Measurements from ENCODE around the gene CSNK1A1. TPM values are rescaled to one million over a fixed set of nuclear protein-coding genes. Genes with fewer than 3 reads are reported as not detected.

CSNK1A1 gene
- total RNA-seq, 1 experiment from 2014 or later, result 300 TPM

DNA sequence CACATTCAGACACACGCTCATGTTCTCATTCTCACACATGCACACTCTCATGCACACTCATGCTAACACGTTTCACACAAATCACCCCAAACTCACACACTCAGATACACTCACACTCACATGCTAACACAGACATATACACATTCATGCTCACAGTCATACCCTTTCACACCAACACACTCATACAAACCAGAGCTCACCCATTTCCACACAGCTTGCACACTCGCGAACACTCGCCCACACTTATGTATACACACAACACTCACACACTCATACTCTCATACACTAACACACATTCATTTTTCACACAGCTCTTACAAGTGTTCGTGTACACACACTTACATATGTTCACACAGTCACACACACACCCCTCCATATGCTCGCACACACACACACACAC, 108.0 kb downstream of the CSNK1A1 start:
- Histone ChIP-seq H3K4me3 (no peak overlapping the region), H3F3A (ENCODE audit: insufficient read depth, low read depth) (peaks cover 22% of the 10 kb centered on the region), H3K36me3 (ENCODE audit: low read depth) (no peaks in the 10 kb centered on the region), H2AFZ (no peak overlapping the region), H3K9me3 (ENCODE audit: insufficient read depth, low read depth) (no peaks in the 10 kb centered on the region), H3K4me1 (replicated peaks; ENCODE audit: insufficient read depth) (peaks cover 40% of the 10 kb centered on the region), H4K20me1 (ENCODE audit: insufficient read depth) (no peaks in the 10 kb centered on the region), H3K9me2 (ENCODE audit: insufficient read depth) (no peaks in the 10 kb centered on the region), H3K4me2 (no peak overlapping the region), H3K27ac (no peak overlapping the region), H3K27me3 (ENCODE audit: insufficient read depth, low read depth) (no peaks in the 10 kb centered on the region), H3K79me2 (ENCODE audit: low read depth) (no peaks in the 10 kb centered on the region)
- CTCF ChIA-PET, result interaction anchor here (0.6 to 1.9 kb wide), 4 partner anchors 59 to 109 kb away, joined by 3 to 6 read pairs (median 3); no protein-coding TSS in a partner anchor
- POLR2A ChIA-PET (ENCODE audit: unreplicated experiment), result no interaction called here
- no peak for DNase-seq
- intact Hi-C loops (cut with micrococcal nuclease; ENCODE audit: unreplicated experiment), result no loop called here
- no peak for TF ChIP-seq EZH2 (IDR thresholded peaks at IDR 0.05; ENCODE audit: low read depth)
- TF ChIP-seq, protein P1, sequence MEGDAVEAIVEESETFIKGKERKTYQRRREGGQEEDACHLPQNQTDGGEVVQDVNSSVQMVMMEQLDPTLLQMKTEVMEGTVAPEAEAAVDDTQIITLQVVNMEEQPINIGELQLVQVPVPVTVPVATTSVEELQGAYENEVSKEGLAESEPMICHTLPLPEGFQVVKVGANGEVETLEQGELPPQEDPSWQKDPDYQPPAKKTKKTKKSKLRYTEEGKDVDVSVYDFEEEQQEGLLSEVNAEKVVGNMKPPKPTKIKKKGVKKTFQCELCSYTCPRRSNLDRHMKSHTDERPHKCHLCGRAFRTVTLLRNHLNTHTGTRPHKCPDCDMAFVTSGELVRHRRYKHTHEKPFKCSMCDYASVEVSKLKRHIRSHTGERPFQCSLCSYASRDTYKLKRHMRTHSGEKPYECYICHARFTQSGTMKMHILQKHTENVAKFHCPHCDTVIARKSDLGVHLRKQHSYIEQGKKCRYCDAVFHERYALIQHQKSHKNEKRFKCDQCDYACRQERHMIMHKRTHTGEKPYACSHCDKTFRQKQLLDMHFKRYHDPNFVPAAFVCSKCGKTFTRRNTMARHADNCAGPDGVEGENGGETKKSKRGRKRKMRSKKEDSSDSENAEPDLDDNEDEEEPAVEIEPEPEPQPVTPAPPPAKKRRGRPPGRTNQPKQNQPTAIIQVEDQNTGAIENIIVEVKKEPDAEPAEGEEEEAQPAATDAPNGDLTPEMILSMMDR (conservative IDR thresholded peaks at IDR 0.05), result no peak
- no TSS peak for BruUV-seq (replicated peaks)

DNA sequence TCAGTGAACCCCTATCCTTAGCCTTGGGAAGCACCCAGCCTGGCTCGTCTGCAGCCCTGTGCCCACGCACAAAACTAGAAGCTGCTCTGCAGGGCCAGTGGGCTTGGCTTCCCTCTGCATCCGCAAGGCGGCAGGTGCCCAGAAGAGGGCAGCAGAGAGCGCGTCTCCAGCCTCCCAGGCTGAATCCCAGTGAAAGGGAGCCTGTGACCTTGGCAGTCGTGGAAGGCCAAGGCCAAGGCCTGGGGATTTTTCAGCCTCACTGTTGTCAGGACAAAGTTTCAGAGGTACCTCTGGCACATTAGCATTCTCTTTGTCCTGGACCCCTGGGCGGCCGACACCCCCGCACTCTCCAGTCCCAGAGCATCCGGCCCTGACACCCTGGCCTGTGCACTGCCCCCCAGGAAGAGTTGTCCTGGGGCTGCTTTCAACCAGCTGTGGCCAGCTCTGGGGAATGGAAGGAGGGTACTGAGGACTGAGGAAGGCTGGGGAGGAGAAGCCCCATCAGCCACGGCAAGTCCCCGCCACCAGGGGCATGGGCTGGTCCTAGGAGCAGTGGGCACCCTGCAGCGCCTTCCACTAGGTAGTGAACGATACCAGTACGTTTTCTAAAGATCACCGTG, 108.6 kb downstream of the CSNK1A1 start:
- intact Hi-C loops (cut with micrococcal nuclease; ENCODE audit: unreplicated experiment), result loop anchor here (1.0 kb wide), 2 partner anchors 122 to 176 kb away; no protein-coding TSS in a partner anchor
- no peaks in the 10 kb centered on the region for H3K27me3 ChIP-seq (ENCODE audit: insufficient read depth, low read depth)
- H3K4me2 ChIP-seq, result no peak overlapping the region
- no peaks in the 10 kb centered on the region for H3K36me3 ChIP-seq (ENCODE audit: low read depth)
- TF ChIP-seq EZH2 (IDR thresholded peaks at IDR 0.05; ENCODE audit: low read depth), result no peak
- TF ChIP-seq, protein P1 (conservative IDR thresholded peaks at IDR 0.05), result peak; percentile 89
- no peaks in the 10 kb centered on the region for H4K20me1 ChIP-seq (ENCODE audit: insufficient read depth)
- peaks cover 42% of the 10 kb centered on the region for H3K4me1 ChIP-seq (replicated peaks; ENCODE audit: insufficient read depth)
- no peaks in the 10 kb centered on the region for H3K9me3 ChIP-seq (ENCODE audit: insufficient read depth, low read depth)
- H3K9me2 ChIP-seq (ENCODE audit: insufficient read depth), result no peaks in the 10 kb centered on the region
- peak; percentile 46 to 91 for DNase-seq
- no peak overlapping the region for H3K27ac ChIP-seq
- ChIA-PET POLR2A (ENCODE audit: unreplicated experiment) (no interaction called here), CTCF (interaction anchor here (0.5 to 1.9 kb wide), 5 partner anchors 34 to 109 kb away, joined by 3 to 6 read pairs (median 3); no protein-coding TSS in a partner anchor)
- no peak overlapping the region for H2AFZ ChIP-seq
- peaks cover 24% of the 10 kb centered on the region for H3F3A ChIP-seq (ENCODE audit: insufficient read depth, low read depth)
- H3K4me3 ChIP-seq, result no peak overlapping the region
- BruUV-seq (replicated peaks), result no TSS peak
- no peaks in the 10 kb centered on the region for H3K79me2 ChIP-seq (ENCODE audit: low read depth)

Other genes with a start within 250 kb of the CSNK1A1 start
- gene GRPEL2, start 205.9 kb downstream of the CSNK1A1 start, total RNA-seq (2021), result 32.4 and 36.9 TPM in 2 replicates
- gene PCYOX1L, start 193.4 kb downstream of the CSNK1A1 start, total RNA-seq (2021), result 7.4 and 8.3 TPM in 2 replicates
- gene IL17B, start 172.1 kb downstream of the CSNK1A1 start, total RNA-seq (2021), result not detected in 2 replicates
- 5.5 and 8.6 TPM in 2 replicates for gene ARHGEF37, start 30.1 kb upstream of the CSNK1A1 start, total RNA-seq (2021)
- 3.2 and 3.4 TPM in 2 replicates for gene PPARGC1B, start 178.9 kb upstream of the CSNK1A1 start, total RNA-seq (2021)